ENCODE data around the gene KIAA1671.

The KIAA1671 gene

GRCh38 chr22:25161916-25162530 lies 209.5 kb downstream of the KIAA1671 start:
- no peak overlapping the region for H3K4me2 ChIP-seq (ENCODE audit: low read depth, low read length, poor library complexity, severe bottlenecking)
- TF ChIP-seq CTCF (IDR thresholded peaks at IDR 0.05; ENCODE audit: insufficient read depth, low read length, poor library complexity, severe bottlenecking) (no peak), EZH2phosphoT487 (conservative IDR thresholded peaks at IDR 0.05; ENCODE audit: low read length) (no peak)
- H3K36me3 ChIP-seq (ENCODE audit: low read length) = no peaks in the 10 kb centered on the region
- H3K9me3 ChIP-seq (ENCODE audit: insufficient read depth, low read length) = no peaks in the 10 kb centered on the region
- no peak overlapping the region for H2AFZ ChIP-seq (ENCODE audit: low read depth, low read length, severe bottlenecking)
- H3K4me3 ChIP-seq (ENCODE audit: insufficient read depth, low read length, poor library complexity, severe bottlenecking) = no peak overlapping the region
- no peaks in the 10 kb centered on the region for H3F3A ChIP-seq (ENCODE audit: insufficient read depth)
- H4K20me1 ChIP-seq (ENCODE audit: low read depth, low read length) = no peaks in the 10 kb centered on the region
- no peak overlapping the region for H3K27ac ChIP-seq (ENCODE audit: low read depth, low read length)
- no peaks in the 10 kb centered on the region for H3K27me3 ChIP-seq (ENCODE audit: low read length)
- no peaks in the 10 kb centered on the region for H3K9me2 ChIP-seq (replicated peaks; ENCODE audit: insufficient read depth, low read length)
- no peaks in the 10 kb centered on the region for H3K79me2 ChIP-seq (ENCODE audit: insufficient read depth, low read length)
- H3K9ac ChIP-seq (ENCODE audit: low read length) = no peak overlapping the region

- Histone ChIP-seq H3K36me3 (ENCODE audit: low read length) (no peaks in the 10 kb centered on the region), H3K4me3 (ENCODE audit: insufficient read depth, low read length, poor library complexity, severe bottlenecking) (no peak overlapping the region), H3K27me3 (ENCODE audit: low read length) (no peaks in the 10 kb centered on the region), H3K9me2 (replicated peaks; ENCODE audit: insufficient read depth, low read length) (no peaks in the 10 kb centered on the region), H3F3A (ENCODE audit: insufficient read depth) (no peaks in the 10 kb centered on the region), H3K79me2 (ENCODE audit: insufficient read depth, low read length) (no peaks in the 10 kb centered on the region), H2AFZ (ENCODE audit: low read depth, low read length, severe bottlenecking) (no peak overlapping the region), H3K9me3 (ENCODE audit: insufficient read depth, low read length) (no peaks in the 10 kb centered on the region), H4K20me1 (ENCODE audit: low read depth, low read length) (no peaks in the 10 kb centered on the region), H3K4me2 (ENCODE audit: low read depth, low read length, poor library complexity, severe bottlenecking) (no peak overlapping the region), H3K9ac (ENCODE audit: low read length) (no peak overlapping the region), H3K27ac (ENCODE audit: low read depth, low read length) (no peak overlapping the region)
- TF ChIP-seq EZH2phosphoT487 (conservative IDR thresholded peaks at IDR 0.05; ENCODE audit: low read length) (no peak), CTCF (IDR thresholded peaks at IDR 0.05; ENCODE audit: insufficient read depth, low read length, poor library complexity, severe bottlenecking) (no peak)
These were observed 210.0 kb downstream of the KIAA1671 start for GRCh38 chr22:25162561-25162960.

- Histone ChIP-seq H3K27me3 (ENCODE audit: low read length) (no peaks in the 10 kb centered on the region), H3K27ac (ENCODE audit: low read depth, low read length) (no peak overlapping the region), H3K9me2 (replicated peaks; ENCODE audit: insufficient read depth, low read length) (no peaks in the 10 kb centered on the region), H3K9me3 (ENCODE audit: insufficient read depth, low read length) (no peaks in the 10 kb centered on the region), H3K4me2 (ENCODE audit: low read depth, low read length, poor library complexity, severe bottlenecking) (no peak overlapping the region), H2AFZ (ENCODE audit: low read depth, low read length, severe bottlenecking) (no peak overlapping the region), H3K79me2 (ENCODE audit: insufficient read depth, low read length) (no peaks in the 10 kb centered on the region), H3K36me3 (ENCODE audit: low read length) (no peaks in the 10 kb centered on the region), H3K9ac (ENCODE audit: low read length) (no peak overlapping the region), H3F3A (ENCODE audit: insufficient read depth) (no peaks in the 10 kb centered on the region), H3K4me3 (ENCODE audit: insufficient read depth, low read length, poor library complexity, severe bottlenecking) (no peak overlapping the region), H4K20me1 (ENCODE audit: low read depth, low read length) (no peaks in the 10 kb centered on the region)
- TF ChIP-seq EZH2phosphoT487 (conservative IDR thresholded peaks at IDR 0.05; ENCODE audit: low read length) (no peak), CTCF (IDR thresholded peaks at IDR 0.05; ENCODE audit: insufficient read depth, low read length, poor library complexity, severe bottlenecking) (no peak)
These were observed 213.3 kb downstream of the KIAA1671 start for GRCh38 chr22:25165785-25166184.

All from SU-DHL-6 (cell line).